Psoas muscle (tissue), 8 donors: ENCODE data around the gene NOXO1. TPM values are rescaled to one million over a fixed set of nuclear protein-coding genes. Genes with fewer than 3 reads are reported as not detected.
"Not testable (repeated sequence)": the region's sequence is repeated elsewhere in the genome, so short reads cannot be mapped to it uniquely, and the experiment has no call there.

ENCODE experiments used
- ATAC-seq, 4 donors: fragments of 200-7000 bp; cut with Tn5 transposase; one replicate each; pipeline ENCODE4 v1.9.1; 2020; ENCODE audit warnings: moderate library complexity in 3 of 4, mild to moderate bottlenecking in 2 of 4
- DNase-seq, 2 donors: peaks; one replicate each; pipeline ENCODE4 v3.0.0-alpha.2; 2020
- H3K27ac ChIP-seq: fragments of 200-600 bp; one replicate; pipeline ENCODE4 v1.8.0; 2022
- H3K27me3 ChIP-seq, 3 donors: fragments of 200-600 bp in 1 of 3; one replicate each; pipeline versions ENCODE4 v1.6.1 to v1.8.0; 2013 to 2022; ENCODE audit warnings: low read length in 2 of 3, mild to moderate bottlenecking in 2 of 3, moderate library complexity in 1 of 3; ENCODE audit not compliant: insufficient read depth in 3 of 3
- H3K36me3 ChIP-seq, 2 donors: fragments of 200-600 bp in 1 of 2; one replicate each; pipeline versions ENCODE4 v1.6.1 to v1.8.0; 2013 to 2022; ENCODE audit warnings: low read depth in 1 of 2, mild to moderate bottlenecking in 1 of 2, moderate library complexity in 1 of 2; ENCODE audit not compliant: insufficient read depth in 1 of 2
- H3K4me1 ChIP-seq: fragments of 200-600 bp; one replicate; pipeline ENCODE4 v1.8.0; 2022
- H3K4me3 ChIP-seq: fragments of 200-600 bp; one replicate; pipeline ENCODE4 v1.8.0; 2022; ENCODE audit warnings: mild to moderate bottlenecking
- H3K9me3 ChIP-seq: fragments of 200-600 bp; one replicate; pipeline ENCODE4 v1.8.0; 2022
- WGBS, 3 donors: extraction: QIAGEN DNeasy Blood & Tissue Kit; methylation state at CpG; one replicate each; pipeline versions ENCODE4 v1.1.6 to v1.1.7; 2013; 5-methylcytosine and 5-hydroxymethylcytosine counted together
- intact Hi-C, 2 donors: fragments of 100-400 bp; cut with DNase I; formaldehyde crosslinking; loops; one replicate each; pipeline versions ENCODE4 v1.11.0 to v1.14.2; 2022
- polyA plus RNA-seq, 3 donors: library from polyadenylated mRNA; stranded (reverse); fragments of 200-250 nt; gene quantifications; one replicate each; pipeline ENCODE4 v1.2.3, GENCODE V29; 2013
- total RNA-seq, 4 donors: library from RNA; stranded (reverse); fragmentation: NEBNext Ultra II Directional in 2 of 4; extraction: Animal tissue kit (Norgen Biotek cat#: 25700) in 2 of 4; gene quantifications; one replicate each; pipeline versions ENCODE4 v1.2.1 to v1.2.4, GENCODE V29; 2021 to 2023
- TF ChIP-seq, protein P1 (sequence below): fragments of 200-600 bp; IDR thresholded peaks from one replicate; pipeline ENCODE4 v1.8.0; 2022; ENCODE audit warnings: antibody characterized with exemption
- donor health status: healthy with polysubstance abuse.
- donor health status: DM: no; HTN: no; CAD: no; lungs with moderate emphysema.
- donor health status: Bipolar disorder and iron deficiency.
- donor health status: healthy.
- donor health status: DM: yes; HTN: yes; CAD: no.
- donor health status: DM: no; HTN: no; CAD: no.
- donor health status: DM: no; HTN: no; CAD: no.
- donor health status: DM: yes; HTN: yes; CAD: no.

The NOXO1 gene
- total and polyA plus RNA-seq, 7 donors, result 0.20 to 0.77 (median 0.33) TPM; not detected in 3

- no peak for DNase-seq
- Histone ChIP-seq H3K4me3 (peak overlapping the region; percentile 85), H3K9me3 (no peaks in the 10 kb centered on the region), H3K27me3 (no peaks in the 10 kb centered on the region), H3K36me3 (peaks cover 7 to 46% of the 10 kb centered on the region in 2 donors), H3K4me1 (peaks cover 48% of the 10 kb centered on the region), H3K27ac (peak overlapping the region; percentile 89)
- TF ChIP-seq, protein P1, sequence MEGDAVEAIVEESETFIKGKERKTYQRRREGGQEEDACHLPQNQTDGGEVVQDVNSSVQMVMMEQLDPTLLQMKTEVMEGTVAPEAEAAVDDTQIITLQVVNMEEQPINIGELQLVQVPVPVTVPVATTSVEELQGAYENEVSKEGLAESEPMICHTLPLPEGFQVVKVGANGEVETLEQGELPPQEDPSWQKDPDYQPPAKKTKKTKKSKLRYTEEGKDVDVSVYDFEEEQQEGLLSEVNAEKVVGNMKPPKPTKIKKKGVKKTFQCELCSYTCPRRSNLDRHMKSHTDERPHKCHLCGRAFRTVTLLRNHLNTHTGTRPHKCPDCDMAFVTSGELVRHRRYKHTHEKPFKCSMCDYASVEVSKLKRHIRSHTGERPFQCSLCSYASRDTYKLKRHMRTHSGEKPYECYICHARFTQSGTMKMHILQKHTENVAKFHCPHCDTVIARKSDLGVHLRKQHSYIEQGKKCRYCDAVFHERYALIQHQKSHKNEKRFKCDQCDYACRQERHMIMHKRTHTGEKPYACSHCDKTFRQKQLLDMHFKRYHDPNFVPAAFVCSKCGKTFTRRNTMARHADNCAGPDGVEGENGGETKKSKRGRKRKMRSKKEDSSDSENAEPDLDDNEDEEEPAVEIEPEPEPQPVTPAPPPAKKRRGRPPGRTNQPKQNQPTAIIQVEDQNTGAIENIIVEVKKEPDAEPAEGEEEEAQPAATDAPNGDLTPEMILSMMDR, result no peak
- 57 to 69% (median 60%) methylated on average over 23 of the region's 23 CpGs for WGBS, 3 donors
- peak in 3 of 4 donors; percentile 9 to 31 (median 24) for ATAC-seq
- intact Hi-C loops, result loop anchor here in 1 of 2 donors (10.0 kb wide), 1 partner anchor 166 kb away; the partner anchor contains the start of genes EME2, MRPS34 and NME3
These were observed 40.8 kb downstream of the NOXO1 start for GRCh38 chr16:1940273-1941161.

- intact Hi-C loops, result loop anchor here (10.0 kb wide), 2 partner anchors 165 to 325 kb away; partner anchors contain the start of genes CRAMP1 (in 1 of the 2), EME2 (in 1 of the 2), IFT140 (in 1 of the 2) and MRPS34 (in 1 of the 2)
These were observed 41.4 kb downstream of the NOXO1 start for GRCh38 chr16:1939833-1940232.

GRCh38 chr16:1938910-1939309, 42.4 kb downstream of the NOXO1 start:
- WGBS, 3 donors, result 92 to 93% (median 92%) methylated on average over 16 to 17 of the region's 17 CpGs
- Histone ChIP-seq H3K36me3 (peaks cover 7 to 46% of the 10 kb centered on the region in 2 donors), H3K27me3 (no peaks in the 10 kb centered on the region), H3K4me3 (no peak overlapping the region), H3K9me3 (no peaks in the 10 kb centered on the region), H3K4me1 (peaks cover 35% of the 10 kb centered on the region), H3K27ac (peak overlapping the region; percentile 23)
- TF ChIP-seq, protein P1, result no peak
- DNase-seq, result no peak
- ATAC-seq, result no peak
- intact Hi-C loops, result loop anchor here in 1 of 2 donors (10.0 kb wide), 1 partner anchor 324 kb away; the partner anchor contains the start of genes CRAMP1 and IFT140

More at GRCh38 chr16:1939833-1940232, 41.4 kb downstream of the NOXO1 start:
- not testable (repeated sequence) for ATAC-seq, H3K27me3 ChIP-seq, DNase-seq, H3K9me3 ChIP-seq
- peaks cover 43% of the 10 kb centered on the region for H3K4me1 ChIP-seq
- peak overlapping the region; percentile 85 for H3K4me3 ChIP-seq
- peak overlapping the region; percentile 89 for H3K27ac ChIP-seq
- 95 to 97% (median 95%) methylated on average over 8 of the region's 8 CpGs for WGBS, 3 donors
- H3K36me3 ChIP-seq, result peaks cover 7 to 46% of the 10 kb centered on the region in 2 donors

DNA sequence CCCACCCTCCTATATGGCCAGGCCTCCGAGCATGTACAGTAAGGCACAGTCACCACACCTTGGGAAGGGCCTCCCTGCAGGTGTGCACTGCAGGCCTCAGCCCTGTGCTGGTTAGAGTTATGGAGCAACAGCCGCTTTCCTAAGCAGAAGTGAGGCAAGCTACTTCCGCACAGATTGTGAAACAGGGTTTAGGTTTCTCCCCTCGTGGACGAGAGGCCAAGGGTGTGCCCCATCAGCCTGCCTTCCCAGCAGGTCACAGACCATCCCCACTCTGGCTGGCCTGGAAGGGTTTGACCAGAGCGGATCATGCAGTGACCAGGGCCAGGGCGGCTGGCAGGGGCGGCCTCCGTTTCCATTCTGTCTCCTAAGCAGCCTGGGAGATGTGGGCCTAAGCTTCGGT, 43.0 kb downstream of the NOXO1 start:
- Histone ChIP-seq H3K9me3 (no peaks in the 10 kb centered on the region), H3K4me1 (peaks cover 29% of the 10 kb centered on the region), H3K27ac (peak overlapping the region; percentile 23), H3K4me3 (no peak overlapping the region), H3K27me3 (no peaks in the 10 kb centered on the region), H3K36me3 (peaks cover 7 to 46% of the 10 kb centered on the region in 2 donors)
- TF ChIP-seq, protein P1, result no peak
- ATAC-seq, result no peak
- DNase-seq, result no peak
- 81 to 93% (median 86%) methylated on average over 10 of the region's 10 CpGs for WGBS, 3 donors
- intact Hi-C loops, result loop anchor here in 1 of 2 donors (10.0 kb wide), 1 partner anchor 324 kb away; the partner anchor contains the start of genes CRAMP1 and IFT140

DNA sequence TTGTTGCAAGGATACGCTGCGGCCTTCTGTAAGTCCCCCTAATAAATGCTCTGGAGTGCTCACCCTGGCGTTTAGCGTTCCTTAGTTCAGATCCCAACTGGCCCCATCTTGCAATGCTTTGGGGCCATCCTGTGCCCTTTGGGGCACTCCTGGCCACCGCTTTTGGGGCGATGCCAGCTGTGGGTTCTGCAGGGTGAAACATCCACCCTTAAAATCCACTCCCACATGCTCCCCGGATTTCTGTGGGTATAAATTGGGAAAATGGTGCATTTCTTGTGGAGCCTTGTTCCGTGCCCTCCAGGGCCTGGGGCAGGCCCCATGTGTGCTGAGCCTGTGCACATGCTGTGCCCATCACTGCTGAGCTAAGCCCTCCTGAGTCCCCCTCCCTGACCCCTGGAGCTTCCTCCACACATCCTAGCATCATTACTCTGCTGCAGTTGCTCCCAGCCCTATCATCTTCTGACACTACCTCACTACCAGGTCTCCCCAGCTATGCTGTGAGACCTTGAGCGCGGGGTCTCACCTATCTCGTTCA, 44.3 kb downstream of the NOXO1 start:
- ATAC-seq (no peak), DNase-seq (no peak)
- Histone ChIP-seq H3K4me1 (peaks cover 23% of the 10 kb centered on the region), H3K27me3 (no peaks in the 10 kb centered on the region), H3K27ac (no peak overlapping the region), H3K36me3 (peaks cover 7 to 46% of the 10 kb centered on the region in 2 donors), H3K9me3 (no peaks in the 10 kb centered on the region), H3K4me3 (no peak overlapping the region)
- intact Hi-C loops, result loop anchor here in 1 of 2 donors (10.0 kb wide), 1 partner anchor 322 kb away; the partner anchor contains the start of genes CRAMP1 and IFT140
- TF ChIP-seq, protein P1, result no peak
- 91 to 94% (median 93%) methylated on average over 11 of the region's 11 CpGs for WGBS, 3 donors
